Mucosa of descending colon (tissue), 3 donors: ENCODE results near the gene UBFD1. TPM values are rescaled to one million over a fixed set of nuclear protein-coding genes. Genes with fewer than 3 reads are reported as not detected.

Experiments used
- ATAC-seq: fragments of 200-7000 bp; cut with Tn5 transposase; one replicate; pipeline ENCODE4 v1.9.1; 2020; ENCODE audit warnings: mild to moderate bottlenecking, moderate library complexity
- DNase-seq, 3 donors: peaks; one replicate each; pipeline ENCODE4 v3.0.0-alpha.2; 2020
- H3K36me3 ChIP-seq: fragments of 200-600 bp; one replicate; pipeline ENCODE4 v1.8.0; 2021; ENCODE audit warnings: low read depth, mild to moderate bottlenecking
- H3K4me1 ChIP-seq: fragments of 200-600 bp; one replicate; pipeline ENCODE4 v1.8.0; 2021; ENCODE audit warnings: low read depth, mild to moderate bottlenecking
- H3K4me3 ChIP-seq: fragments of 200-600 bp; one replicate; pipeline ENCODE4 v1.8.0; 2021; ENCODE audit warnings: mild to moderate bottlenecking
- H3K9me3 ChIP-seq: fragments of 200-600 bp; one replicate; pipeline ENCODE4 v1.8.0; 2021; ENCODE audit warnings: mild to moderate bottlenecking
- CTCF ChIP-seq: fragments of 200-600 bp; IDR thresholded peaks from one replicate; pipeline ENCODE4 v1.8.0; 2022; ENCODE audit warnings: antibody characterized with exemption, mild to moderate bottlenecking
- intact Hi-C, 2 donors: fragments of 100-400 bp; cut with DNase I in 1 of 2; cut with micrococcal nuclease in 1 of 2; formaldehyde crosslinking; loops; one replicate each; pipeline versions ENCODE4 v1.11.0 to v1.11.1; 2022; cut with DNase I, micrococcal nuclease
- total RNA-seq, 3 donors: library from RNA; stranded (reverse); fragmentation: NEBNext Ultra II Directional in 2 of 3; extraction: Animal tissue kit (Norgen Biotek cat#: 25700) in 2 of 3; gene quantifications; one replicate each; pipeline versions ENCODE4 v1.2.1 to v1.2.4, GENCODE V29; 2021 to 2023
- donor health status: DM: no; HTN: no; CAD: no; lungs with moderate emphysema.
- donor health status: DM: no; HTN: no; CAD: no.
- donor health status: DM: no; HTN: yes; CAD: no.

UBFD1 gene
- total RNA-seq, 3 donors from 2014 or later = 27.8 to 38.3 (median 28.5) TPM

- TF ChIP-seq CTCF = no peak
- DNase-seq (no peak), ATAC-seq (no peak)
- H3K4me1 ChIP-seq = peaks cover 3% of the 10 kb centered on the region
- no peak overlapping the region for H3K4me3 ChIP-seq
- H3K9me3 ChIP-seq = no peaks in the 10 kb centered on the region
- intact Hi-C loops = no loop called here
- no peaks in the 10 kb centered on the region for H3K36me3 ChIP-seq
These were observed 5.7 kb downstream of the UBFD1 start for GRCh38 chr16:23563186-23563585.

GRCh38 chr16:23564575-23565363, 7.2 kb downstream of the UBFD1 start:
- DNase-seq (no peak), ATAC-seq (no peak)
- TF ChIP-seq CTCF = no peak
- Histone ChIP-seq H3K36me3 (no peaks in the 10 kb centered on the region), H3K9me3 (no peaks in the 10 kb centered on the region), H3K4me1 (no peaks in the 10 kb centered on the region), H3K4me3 (no peak overlapping the region)
- intact Hi-C loops = no loop called here

GRCh38 chr16:23566724-23567123, 9.2 kb downstream of the UBFD1 start:
- DNase-seq (no peak), ATAC-seq (no peak)
- TF ChIP-seq CTCF = no peak
- H3K36me3 ChIP-seq = no peaks in the 10 kb centered on the region
- no peaks in the 10 kb centered on the region for H3K9me3 ChIP-seq
- no peaks in the 10 kb centered on the region for H3K4me1 ChIP-seq
- H3K4me3 ChIP-seq = no peak overlapping the region
- intact Hi-C loops = no loop called here

- Histone ChIP-seq H3K9me3 (no peaks in the 10 kb centered on the region), H3K4me1 (no peaks in the 10 kb centered on the region), H3K36me3 (no peaks in the 10 kb centered on the region), H3K4me3 (no peak overlapping the region)
- TF ChIP-seq CTCF = no peak
- ATAC-seq = no peak
- intact Hi-C loops = no loop called here
- DNase-seq = no peak
These were observed 10.1 kb downstream of the UBFD1 start for GRCh38 chr16:23567602-23568001.

GRCh38 chr16:23570992-23571632, 13.6 kb downstream of the UBFD1 start:
- H3K4me1 ChIP-seq = no peaks in the 10 kb centered on the region
- ATAC-seq (no peak), DNase-seq (no peak)
- no peak for TF ChIP-seq CTCF
- H3K9me3 ChIP-seq = no peaks in the 10 kb centered on the region
- no peak overlapping the region for H3K4me3 ChIP-seq
- H3K36me3 ChIP-seq = peaks cover 3% of the 10 kb centered on the region
- intact Hi-C loops = no loop called here
